Left lung (tissue), 10 donors: ENCODE data around the gene BMAL1. TPM values are rescaled to one million over a fixed set of nuclear protein-coding genes. Genes with fewer than 3 reads are reported as not detected.
A peak's percentile ranks its signal among the peaks of the same experiment; 100 is the strongest.

Source experiments
- ATAC-seq: fragments of 200-7000 bp; cut with Tn5 transposase; one replicate; pipeline ENCODE4 v1.9.1; 2020; ENCODE audit warnings: moderate library complexity
- DNase-seq, 4 donors: peaks; one replicate each; pipeline ENCODE4 v3.0.0-alpha.2; 2013 to 2020
- H3K27ac ChIP-seq, 2 donors: fragments of 200-600 bp; sonication (generic) in 1 of 2; one replicate each; pipeline versions ENCODE4 v1.5.0 to v1.8.0; 2020 to 2021
- H3K27me3 ChIP-seq, 2 donors: fragments of 200-600 bp; sonication (generic) in 1 of 2; one replicate each; pipeline versions ENCODE4 v1.5.0 to v1.8.0; 2020 to 2021
- H3K36me3 ChIP-seq, 2 donors: fragments of 200-600 bp; sonication (generic) in 1 of 2; one replicate each; pipeline versions ENCODE4 v1.5.0 to v1.8.0; 2020 to 2021
- H3K4me1 ChIP-seq, 2 donors: fragments of 200-600 bp; one replicate each; pipeline ENCODE4 v1.8.0; 2021
- H3K4me3 ChIP-seq, 2 donors: fragments of 200-600 bp; sonication (generic) in 1 of 2; one replicate each; pipeline versions ENCODE4 v1.5.0 to v1.8.0; 2020 to 2021; ENCODE audit warnings: mild to moderate bottlenecking in 1 of 2
- H3K9me3 ChIP-seq, 2 donors: fragments of 200-600 bp; sonication (generic) in 1 of 2; one replicate each; pipeline versions ENCODE4 v1.5.0 to v1.8.0; 2020 to 2021
- CTCF ChIP-seq, 2 donors: fragments of 200-600 bp; sonication (generic) in 1 of 2; IDR thresholded peaks; one replicate each; pipeline versions ENCODE4 v1.5.0 to v1.8.0; 2021; ENCODE audit warnings: antibody characterized with exemption in 2 of 2
- intact Hi-C, 2 donors: fragments of 100-400 bp; cut with DNase I; formaldehyde crosslinking; loops; one replicate each; pipeline versions ENCODE4 v1.11.2 to v1.14.2; 2022
- polyA plus RNA-seq, 6 donors: library from polyadenylated mRNA; unstranded; fragments of 120-200 nt; gene quantifications; one replicate each; pipeline ENCODE4 v1.2.1, GENCODE V29; 2013; ENCODE audit not compliant: insufficient read length in 6 of 6
- total RNA-seq, 2 donors: library from RNA; stranded (reverse); fragmentation: NEBNext Ultra II Directional; extraction: Animal tissue kit (Norgen Biotek cat#: 25700); gene quantifications; one replicate each; pipeline ENCODE4 v1.2.1, GENCODE V29; 2021
- donor health status: DM: no; HTN: yes; CAD: no.
- donor health status: DM: no; HTN: no; CAD: no.

The BMAL1 gene
- total and polyA plus RNA-seq, 8 donors: 10.2 to 31.6 (median 12.5) TPM

- intact Hi-C loops: no loop called here
- ATAC-seq (no peak), DNase-seq (no peak)
- no peak overlapping the region for H3K27ac ChIP-seq
- TF ChIP-seq CTCF (IDR thresholded peaks at IDR 0.05): no peak
- no peaks in the 10 kb centered on the region for H3K36me3 ChIP-seq
- no peaks in the 10 kb centered on the region for H3K27me3 ChIP-seq
- no peak overlapping the region for H3K4me3 ChIP-seq
- no peaks in the 10 kb centered on the region for H3K9me3 ChIP-seq
- peaks cover 16 to 31% of the 10 kb centered on the region in 2 donors for H3K4me1 ChIP-seq
Observed at GRCh38 chr11:13328286-13328685, 50.7 kb downstream of the BMAL1 start.

- no peaks in the 10 kb centered on the region for H3K36me3 ChIP-seq
- no peaks in the 10 kb centered on the region for H3K27me3 ChIP-seq
- ATAC-seq: peak; percentile 87
- H3K27ac ChIP-seq: peak overlapping the region in 1 of 2 donors; percentile 24
- DNase-seq: peak in 1 of 4 donors; percentile 54
- TF ChIP-seq CTCF (IDR thresholded peaks at IDR 0.05): no peak
- peaks cover 16 to 44% of the 10 kb centered on the region in 2 donors for H3K4me1 ChIP-seq
- no peaks in the 10 kb centered on the region for H3K9me3 ChIP-seq
- no peak overlapping the region for H3K4me3 ChIP-seq
- intact Hi-C loops: no loop called here
Observed at GRCh38 chr11:13329670-13330356, 52.2 kb downstream of the BMAL1 start.

GRCh38 chr11:13332124-13332523, 54.5 kb downstream of the BMAL1 start:
- no peak overlapping the region for H3K27ac ChIP-seq
- H3K4me1 ChIP-seq: peaks cover 16 to 52% of the 10 kb centered on the region in 2 donors
- TF ChIP-seq CTCF (IDR thresholded peaks at IDR 0.05): no peak
- intact Hi-C loops: no loop called here
- no peak overlapping the region for H3K4me3 ChIP-seq
- H3K27me3 ChIP-seq: no peaks in the 10 kb centered on the region
- no peaks in the 10 kb centered on the region for H3K9me3 ChIP-seq
- DNase-seq (no peak), ATAC-seq (no peak)
- no peaks in the 10 kb centered on the region for H3K36me3 ChIP-seq

- no peak for ATAC-seq
- Histone ChIP-seq H3K36me3 (no peaks in the 10 kb centered on the region), H3K4me3 (no peak overlapping the region), H3K4me1 (peaks cover 24 to 66% of the 10 kb centered on the region in 2 donors), H3K27ac (no peak overlapping the region), H3K27me3 (no peaks in the 10 kb centered on the region), H3K9me3 (no peaks in the 10 kb centered on the region)
- no peak for TF ChIP-seq CTCF (IDR thresholded peaks at IDR 0.05)
- no peak for DNase-seq
- intact Hi-C loops: no loop called here
Observed at GRCh38 chr11:13333456-13333957, 55.9 kb downstream of the BMAL1 start.

GRCh38 chr11:13334034-13334786, 56.6 kb downstream of the BMAL1 start:
- no peak for ATAC-seq
- intact Hi-C loops: no loop called here
- Histone ChIP-seq H3K9me3 (no peaks in the 10 kb centered on the region), H3K4me3 (no peak overlapping the region), H3K36me3 (no peaks in the 10 kb centered on the region), H3K27me3 (no peaks in the 10 kb centered on the region), H3K27ac (no peak overlapping the region), H3K4me1 (peaks cover 24 to 73% of the 10 kb centered on the region in 2 donors)
- DNase-seq: no peak
- TF ChIP-seq CTCF (IDR thresholded peaks at IDR 0.05): no peak
